RCC 7860 (cell line): ENCODE results near the gene ELMO3.

ENCODE experiments used
- DNase-seq: peaks from one replicate; pipeline ENCODE4 v3.0.0-alpha.2; 2015; ENCODE audit warnings: low spot score
- FAIRE-seq: peaks from 2 replicates; lab custom pipeline; 2012; peaks lifted over from hg19 to GRCh38; lab: Jason Lieb, UNC

ELMO3 gene

GRCh38 chr16:67213197-67214019, 14.5 kb downstream of the ELMO3 start:
- FAIRE-seq, result no peak

GRCh38 chr16:67215706-67216105, 16.8 kb downstream of the ELMO3 start:
- no peak for DNase-seq
- no peak for FAIRE-seq

More at GRCh38 chr16:67213197-67214019, 14.5 kb downstream of the ELMO3 start:
- no peak for DNase-seq

GRCh38 chr16:67216612-67217490, 17.9 kb downstream of the ELMO3 start:
- DNase-seq, result no peak

GRCh38 chr16:67223992-67224391, 25.1 kb downstream of the ELMO3 start:
- FAIRE-seq (no peak), DNase-seq (no peak)

More at GRCh38 chr16:67216612-67217490, 17.9 kb downstream of the ELMO3 start:
- no peak for FAIRE-seq

- DNase-seq (no peak), FAIRE-seq (no peak)
Measured at GRCh38 chr16:67226295-67226803, 27.4 kb downstream of the ELMO3 start.

- DNase-seq (peak; percentile 95), FAIRE-seq (peak; percentile 87)
Measured at GRCh38 chr16:67226804-67227566, 28.1 kb downstream of the ELMO3 start, which contains the start of gene TMEM208. TMEM208 (plus strand) TSS chr16:67227130; CDS start chr16:67227219, 89 bp downstream.

GRCh38 chr16:67227567-67227921, 28.6 kb downstream of the ELMO3 start:
- no peak for DNase-seq
- no peak for FAIRE-seq

GRCh38 chr16:67228034-67228785, 29.3 kb downstream of the ELMO3 start:
- FAIRE-seq (no peak), DNase-seq (no peak)

- FAIRE-seq (no peak), DNase-seq (no peak)
Measured at GRCh38 chr16:67228905-67229304, 30.0 kb downstream of the ELMO3 start.

GRCh38 chr16:67229906-67230808, 31.2 kb downstream of the ELMO3 start:
- FAIRE-seq (no peak), DNase-seq (no peak)

GRCh38 chr16:67230809-67231660, 32.1 kb downstream of the ELMO3 start:
- FAIRE-seq (no peak), DNase-seq (no peak)

- FAIRE-seq, result no peak
- DNase-seq, result no peak
Measured at GRCh38 chr16:67233596-67233995, 34.7 kb downstream of the ELMO3 start.

- DNase-seq, result no peak
- FAIRE-seq, result no peak
Measured at GRCh38 chr16:67234180-67234597, 35.3 kb downstream of the ELMO3 start.

- FAIRE-seq, result no peak
Measured at GRCh38 chr16:67235816-67236562, 37.1 kb downstream of the ELMO3 start.

GRCh38 chr16:67236563-67237395, 37.8 kb downstream of the ELMO3 start:
- FAIRE-seq, result no peak
- DNase-seq, result peak; percentile 17

More at GRCh38 chr16:67235816-67236562, 37.1 kb downstream of the ELMO3 start:
- no peak for DNase-seq
